ENCODE results near the gene ZNF217. TPM values are rescaled to one million over a fixed set of nuclear protein-coding genes. Genes with fewer than 3 reads are reported as not detected.

ZNF217 gene
- polyA plus RNA-seq, 2 of the 4 experiments (the other 2 are of a cell fraction) = 22.2 to 30.5 TPM

- ATAC-seq (no peak), DNase-seq (ENCODE audit: low read depth in 1 of 2, low spot score in 1 of 2) (no peak), FAIRE-seq (no peak)
- Histone ChIP-seq H3K4me2 (no peak overlapping the region), H3K9me3 (no peaks in the 10 kb centered on the region), H3K4me1 (peaks cover 25% of the 10 kb centered on the region), H3K4me3 (no peak overlapping the region), H3K27ac (peak overlapping the region in 1 of 2 experiments; percentile 56; a peak in 2 of 6 replicates)
- TF ChIP-seq HMGXB4 (CRISPR knock-in tag; IDR thresholded peaks at IDR 0.05; ENCODE audit: borderline replicate concordance) (no peak), CBX2 (IDR thresholded peaks at IDR 0.05; ENCODE audit: borderline replicate concordance, low read depth) (no peak), KDM1A (IDR thresholded peaks at IDR 0.05; ENCODE audit: low read depth) (no peak), ZSCAN20 (CRISPR knock-in tag; IDR thresholded peaks at IDR 0.05) (no peak), ELK1 (IDR thresholded peaks at IDR 0.05; ENCODE audit: low read depth, low read length) (no peak), HDAC2 (IDR thresholded peaks at IDR 0.05) (no peak), ZNF302 (CRISPR knock-in tag; IDR thresholded peaks at IDR 0.05) (no peak), BHLHE40 (IDR thresholded peaks at IDR 0.05; ENCODE audit: low read depth, low read length) (no peak), FOSL2 (IDR thresholded peaks at IDR 0.05) (no peak), FOSL2 (CRISPR knock-in tag; IDR thresholded peaks at IDR 0.05) (no peak), HOXA7 (CRISPR knock-in tag; IDR thresholded peaks at IDR 0.05) (no peak), USF2 (IDR thresholded peaks at IDR 0.05) (no peak), EHMT2 (IDR thresholded peaks at IDR 0.05; ENCODE audit: low read depth) (no peak), PBX3 (IDR thresholded peaks at IDR 0.05) (no peak), MAZ (IDR thresholded peaks at IDR 0.05; ENCODE audit: borderline replicate concordance, low read depth, low read length) (no peak), NFE2L2 (conservative IDR thresholded peaks at IDR 0.05; ENCODE audit: low read length) (no peak), ZC3H11A (IDR thresholded peaks at IDR 0.05) (no peak), RFX5 (IDR thresholded peaks at IDR 0.05) (no peak), RARB (CRISPR knock-in tag; IDR thresholded peaks at IDR 0.05) (no peak), MAFK (IDR thresholded peaks at IDR 0.05; ENCODE audit: partially characterized antibody) (no peak)
- POLR2A ChIA-PET = no interaction called here
- CTCF ChIA-PET = interaction anchor here (0.6 kb wide), 2 partner anchors 9 to 32 kb away, joined by 3 to 5 read pairs; no protein-coding TSS in a partner anchor
- 90% methylated on average over 2 of the region's 2 CpGs for WGBS (ENCODE audit: missing lambda C conversion rate)
These were observed 32.9 kb upstream of the ZNF217 start for GRCh38 chr20:53626584-53626983.

- FAIRE-seq (no peak), DNase-seq (ENCODE audit: low read depth in 1 of 2, low spot score in 1 of 2) (no peak), ATAC-seq (no peak)
- H3K9me3 ChIP-seq = no peaks in the 10 kb centered on the region
- POLR2A ChIA-PET = interaction anchor here (4.3 kb wide), 1 partner anchor 30 kb away, joined by 69 read pairs; the partner anchor contains the start of gene ZNF217
- no peak overlapping the region for H3K4me2 ChIP-seq
- peak overlapping the region; percentile 61 to 98; a peak in 4 of 6 replicates for H3K27ac ChIP-seq
- CTCF ChIA-PET = interaction anchor here (1.0 to 2.4 kb wide), 3 partner anchors 8 to 113 kb away, joined by 3 to 7 read pairs (median 4); no protein-coding TSS in a partner anchor
- peaks cover 32% of the 10 kb centered on the region for H3K4me1 ChIP-seq
- no peak overlapping the region for H3K4me3 ChIP-seq
- 90% methylated on average over 9 of the region's 9 CpGs for WGBS (ENCODE audit: missing lambda C conversion rate)
- no peak for TF ChIP-seq KDM5A (IDR thresholded peaks at IDR 0.05)
- TF ChIP-seq E2F6 (IDR thresholded peaks at IDR 0.05; ENCODE audit: borderline replicate concordance, low read depth) = no peak
- TF ChIP-seq HES2 (IDR thresholded peaks at IDR 0.05) = no peak
- no peak for TF ChIP-seq ESRRA (IDR thresholded peaks at IDR 0.05; ENCODE audit: borderline replicate concordance, low read length)
- no peak for TF ChIP-seq PHF8 (IDR thresholded peaks at IDR 0.05; ENCODE audit: borderline replicate concordance, low read depth)
- TF ChIP-seq ZC3H11A (IDR thresholded peaks at IDR 0.05) = no peak
- no peak for TF ChIP-seq PBX3 (IDR thresholded peaks at IDR 0.05)
- no peak for TF ChIP-seq NPAS2 (CRISPR knock-in tag; IDR thresholded peaks at IDR 0.05; ENCODE audit: borderline replicate concordance)
- no peak for TF ChIP-seq FOXS1 (CRISPR knock-in tag; IDR thresholded peaks at IDR 0.05)
- TF ChIP-seq CBX8 (IDR thresholded peaks at IDR 0.05) = no peak
- no peak for TF ChIP-seq NFE2L2 (conservative IDR thresholded peaks at IDR 0.05; ENCODE audit: low read length)
- no peak for TF ChIP-seq BCL3 (IDR thresholded peaks at IDR 0.05)
These were observed 31.9 kb upstream of the ZNF217 start for GRCh38 chr20:53625311-53626129.

All from A549 (cell line).